Heart left ventricle (tissue), 16 donors: ENCODE results near the gene SMAGP. TPM values are rescaled to one million over a fixed set of nuclear protein-coding genes. Genes with fewer than 3 reads are reported as not detected.

Source experiments
- ATAC-seq, 4 donors: fragments of 200-7000 bp; cut with Tn5 transposase; one replicate each; pipeline ENCODE4 v1.9.1; 2020 to 2022; ENCODE audit warnings: moderate library complexity in 4 of 4, mild to moderate bottlenecking in 3 of 4, moderate number of reproducible peaks in 1 of 4
- DNase-seq, 5 donors: peaks; one replicate each; pipeline ENCODE4 v3.0.0-alpha.2; 2020
- H3K27ac ChIP-seq, 12 donors: fragments of 200-600 bp; sonication (generic) in 4 of 12; one replicate each; pipeline versions ENCODE4 v1.5.0 to v1.8.0; 2016 to 2022; ENCODE audit warnings: mild to moderate bottlenecking in 2 of 12
- H3K27me3 ChIP-seq, 9 donors: fragments of 200-600 bp; sonication (generic) in 2 of 9; one replicate each; pipeline versions ENCODE4 v1.5.1 to v1.8.0; 2016 to 2022; ENCODE audit warnings: mild to moderate bottlenecking in 3 of 9
- H3K36me3 ChIP-seq, 9 donors: fragments of 200-600 bp; sonication (generic) in 2 of 9; one replicate each; pipeline versions ENCODE4 v1.5.0 to v1.8.0; 2018 to 2022; ENCODE audit warnings: mild to moderate bottlenecking in 2 of 9
- H3K4me1 ChIP-seq, 12 donors: fragments of 200-600 bp; sonication (generic) in 4 of 12; one replicate each; pipeline versions ENCODE4 v1.5.0 to v1.8.0; 2016 to 2022; ENCODE audit warnings: mild to moderate bottlenecking in 3 of 12
- H3K4me3 ChIP-seq, 12 donors: fragments of 200-600 bp; sonication (generic) in 4 of 12; one replicate each; pipeline versions ENCODE4 v1.5.0 to v1.8.0; 2017 to 2022; ENCODE audit warnings: mild to moderate bottlenecking in 9 of 12, moderate library complexity in 4 of 12
- H3K9me3 ChIP-seq, 12 donors: fragments of 200-600 bp; sonication (generic) in 4 of 12; one replicate each; pipeline versions ENCODE4 v1.5.0 to v1.8.0; 2016 to 2022; ENCODE audit warnings: mild to moderate bottlenecking in 1 of 12
- POLR2A ChIP-seq, 2 donors: fragments of 450-650 bp; IDR thresholded peaks; one replicate each; pipeline ENCODE4 v1.6.1; 2017; ENCODE audit warnings: antibody characterized with exemption in 2 of 2, mild to moderate bottlenecking in 2 of 2, moderate library complexity in 2 of 2
- WGBS, 4 donors: extraction: QIAGEN DNeasy Blood & Tissue Kit in 2 of 4; methylation state at CpG; one replicate each; pipeline versions ENCODE4 v1.1.5 to v1.1.7; 2013 to 2018; 5-methylcytosine and 5-hydroxymethylcytosine counted together
- intact Hi-C, 10 donors: fragments of 100-400 bp; cut with DNase I; formaldehyde crosslinking; loops; one replicate each; pipeline versions ENCODE4 v1.11.1 to v1.14.2; 2022
- polyA plus RNA-seq, 2 donors: library from polyadenylated mRNA; stranded (reverse); fragments of 200-250 nt; gene quantifications; one replicate each; pipeline ENCODE4 v1.2.3, GENCODE V29; 2013
- total RNA-seq, 9 donors: library from RNA; depleted of rRNA in 2 of 9; stranded (reverse); fragments of >200 nt in 2 of 9; fragmentation: NEBNext Ultra II Directional in 3 of 9; extraction: Animal tissue kit (Norgen Biotek cat#: 25700) in 3 of 9; gene quantifications; one replicate each; pipeline versions ENCODE4 v1.1.0 to v1.2.4, GENCODE V29; 2016 to 2023
- TF ChIP-seq, protein P1 (sequence below), 12 donors: fragments of 200-600 bp; sonication (generic) in 4 of 12; IDR thresholded peaks; one replicate each; pipeline versions ENCODE4 v1.5.0 to v1.8.0; 2018 to 2022; ENCODE audit warnings: antibody characterized with exemption in 12 of 12, mild to moderate bottlenecking in 5 of 12
- donor health status: ischemic (EF 13 %, LVEDD 7.1; RV severe dilation, severe dysfunction).
- donor health status: healthy with polysubstance abuse.
- donor health status: DM: no; HTN: yes; CAD: no.
- donor health status: DM: no; HTN: no; CAD: no.
- donor health status: ischemic (EF 25% LVEDD 6.9; RV normal size, moderate dysfunction).
- donor health status: ischemic (EF 25% LVEDD 5.7; RV mildly dilated, moderate dysfunction).
- donor health status: healthy.
- donor health status: DM: yes; HTN: yes; CAD: no.
- donor health status: ischemic (EF 35%, LVEDD 5.7; RV mildly dilated, moderate dysfunction).
- donor health status: nonischemic (EF 11% LVEDD 7.7; RV severe dilation, severe dysfunction).
- donor health status: DM: yes; HTN: yes; CAD: no.
- donor health status: PGD.
- donor health status: ischemic (EF 29% LVEDD 5.4; RV normal size, mild dysfunction).
- donor health status: nonischemic (EF 23%, LVEDD 6.1; RV moderate dilation, normal function).

The SMAGP gene
- total and polyA plus RNA-seq, 11 donors, result 2.0 to 8.4 (median 3.7) TPM

DNA sequence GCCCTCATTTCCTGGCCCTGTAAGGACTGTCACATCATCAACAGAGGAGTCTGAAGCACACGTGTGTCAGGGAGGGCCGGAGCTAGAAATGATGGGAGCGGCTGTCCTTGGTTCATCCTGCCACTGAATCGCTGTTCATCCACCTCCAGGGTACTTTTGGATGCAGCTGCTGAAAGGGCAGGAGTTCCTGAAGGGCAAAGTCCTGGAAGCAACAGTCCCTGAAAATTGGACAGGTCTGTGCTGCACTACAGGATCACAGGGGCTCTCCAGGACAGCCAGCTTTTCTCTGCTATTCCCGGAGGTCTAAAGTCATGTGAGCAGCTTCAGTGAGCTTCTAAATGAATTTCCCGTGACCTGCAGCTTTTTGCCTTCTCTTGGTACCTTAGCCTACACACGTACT lies 70.1 kb downstream of the SMAGP start:
- 90 to 96% (median 91%) methylated on average over 7 of the region's 7 CpGs for WGBS, 4 donors
- no peak for TF ChIP-seq POLR2A (IDR thresholded peaks at IDR 0.05)
- TF ChIP-seq, protein P1, sequence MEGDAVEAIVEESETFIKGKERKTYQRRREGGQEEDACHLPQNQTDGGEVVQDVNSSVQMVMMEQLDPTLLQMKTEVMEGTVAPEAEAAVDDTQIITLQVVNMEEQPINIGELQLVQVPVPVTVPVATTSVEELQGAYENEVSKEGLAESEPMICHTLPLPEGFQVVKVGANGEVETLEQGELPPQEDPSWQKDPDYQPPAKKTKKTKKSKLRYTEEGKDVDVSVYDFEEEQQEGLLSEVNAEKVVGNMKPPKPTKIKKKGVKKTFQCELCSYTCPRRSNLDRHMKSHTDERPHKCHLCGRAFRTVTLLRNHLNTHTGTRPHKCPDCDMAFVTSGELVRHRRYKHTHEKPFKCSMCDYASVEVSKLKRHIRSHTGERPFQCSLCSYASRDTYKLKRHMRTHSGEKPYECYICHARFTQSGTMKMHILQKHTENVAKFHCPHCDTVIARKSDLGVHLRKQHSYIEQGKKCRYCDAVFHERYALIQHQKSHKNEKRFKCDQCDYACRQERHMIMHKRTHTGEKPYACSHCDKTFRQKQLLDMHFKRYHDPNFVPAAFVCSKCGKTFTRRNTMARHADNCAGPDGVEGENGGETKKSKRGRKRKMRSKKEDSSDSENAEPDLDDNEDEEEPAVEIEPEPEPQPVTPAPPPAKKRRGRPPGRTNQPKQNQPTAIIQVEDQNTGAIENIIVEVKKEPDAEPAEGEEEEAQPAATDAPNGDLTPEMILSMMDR (IDR thresholded peaks at IDR 0.05), result no peak
- no peak overlapping the region for H3K27ac ChIP-seq
- intact Hi-C loops, result no loop called here
- no peaks in the 10 kb centered on the region for H3K4me1 ChIP-seq
- H3K9me3 ChIP-seq, result no peaks in the 10 kb centered on the region
- ATAC-seq (no peak), DNase-seq (no peak)
- H3K27me3 ChIP-seq, result no peaks in the 10 kb centered on the region
- H3K4me3 ChIP-seq, result no peak overlapping the region
- H3K36me3 ChIP-seq, result peaks cover 0 to 40% (median 4%) of the 10 kb centered on the region in 9 donors

DNA sequence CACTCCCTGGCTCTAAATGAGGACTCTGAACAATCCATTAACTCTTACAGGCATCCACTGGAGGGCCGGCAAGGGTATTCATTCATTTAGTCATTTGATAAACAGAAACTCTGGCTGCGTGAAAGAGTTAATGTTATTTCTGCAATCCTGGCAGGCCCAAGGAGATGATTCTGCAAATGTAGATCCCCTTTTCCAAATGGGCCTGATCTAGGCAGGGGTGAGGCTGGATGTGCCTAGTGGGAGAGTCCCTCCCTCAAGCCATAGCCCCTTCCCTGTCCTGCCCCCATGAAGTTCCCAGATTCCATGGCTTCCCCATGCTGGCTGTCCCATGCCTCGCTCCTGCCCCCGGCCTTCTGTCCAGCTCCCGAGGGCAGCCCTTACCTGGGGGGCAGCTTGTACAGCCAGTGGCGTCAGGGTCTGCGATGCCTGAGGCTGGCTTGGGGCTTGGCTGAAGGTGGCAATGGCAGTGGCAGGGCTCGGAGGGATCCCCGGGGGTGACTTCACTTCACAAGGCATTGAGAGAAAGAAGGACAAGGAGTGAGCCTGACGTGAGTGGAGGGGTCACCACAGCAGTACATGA lies 70.8 kb downstream of the SMAGP start:
- WGBS, 4 donors, result 91 to 97% (median 93%) methylated on average over 10 of the region's 10 CpGs
- TF ChIP-seq, protein P1 (IDR thresholded peaks at IDR 0.05), result no peak
- TF ChIP-seq POLR2A (IDR thresholded peaks at IDR 0.05), result no peak
- H3K36me3 ChIP-seq, result peaks cover 0 to 40% (median 4%) of the 10 kb centered on the region in 9 donors

DNA sequence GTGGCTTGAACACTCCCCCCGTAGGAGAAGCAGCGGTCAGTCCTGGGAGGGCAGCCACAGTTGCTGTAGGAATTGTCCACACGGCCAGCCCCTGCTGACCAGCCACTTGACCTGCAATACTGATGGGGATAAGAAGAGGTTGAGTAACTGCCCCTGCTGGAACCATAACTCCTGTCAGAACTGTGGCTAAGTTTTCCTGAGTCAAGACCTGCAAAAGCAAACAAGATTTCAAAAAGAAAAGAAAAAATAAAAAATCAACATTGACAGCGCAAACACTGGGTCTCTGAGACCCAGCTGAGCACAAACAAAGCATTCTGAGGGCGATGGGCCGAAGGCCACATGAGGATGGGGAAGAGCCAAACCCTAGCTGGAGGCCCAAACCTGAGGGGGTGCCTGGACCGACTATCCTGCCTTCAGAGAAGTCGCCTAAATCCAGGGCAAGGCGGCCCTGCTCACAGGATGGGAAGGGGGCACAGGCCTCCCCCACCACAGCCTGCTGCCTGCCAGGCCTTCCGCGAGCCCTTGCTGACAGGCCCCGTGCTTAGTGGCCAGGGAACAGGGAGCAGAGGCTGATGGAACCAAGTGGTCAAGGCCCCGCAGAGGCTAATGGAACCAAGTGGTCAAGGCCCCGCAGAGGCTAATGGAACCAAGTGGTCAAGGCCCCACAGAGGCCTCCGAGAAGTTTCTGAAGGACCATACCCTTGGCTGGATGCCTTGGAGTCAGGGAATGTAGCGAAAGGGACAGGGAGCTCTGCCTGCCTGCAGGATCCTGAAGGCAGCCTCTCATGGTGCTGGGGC lies 71.4 kb downstream of the SMAGP start:
- TF ChIP-seq, protein P1 (IDR thresholded peaks at IDR 0.05), result no peak
- TF ChIP-seq POLR2A (IDR thresholded peaks at IDR 0.05), result no peak
- Histone ChIP-seq H3K36me3 (peaks cover 0 to 38% (median 4%) of the 10 kb centered on the region in 9 donors), H3K27ac (no peak overlapping the region), H3K27me3 (no peaks in the 10 kb centered on the region), H3K9me3 (no peaks in the 10 kb centered on the region), H3K4me3 (no peak overlapping the region), H3K4me1 (no peaks in the 10 kb centered on the region)
- intact Hi-C loops, result no loop called here
- 87 to 92% (median 88%) methylated on average over 14 to 16 of the region's 16 CpGs for WGBS, 4 donors
- no peak for DNase-seq
- ATAC-seq, result no peak

More for the DNA sequence above, 70.8 kb downstream of the SMAGP start:
- DNase-seq, result no peak
- H3K4me3 ChIP-seq, result no peak overlapping the region
- intact Hi-C loops, result no loop called here
- no peaks in the 10 kb centered on the region for H3K4me1 ChIP-seq
- H3K27me3 ChIP-seq, result no peaks in the 10 kb centered on the region
- no peak overlapping the region for H3K27ac ChIP-seq
- ATAC-seq, result peak in 1 of 4 donors; percentile 14
- H3K9me3 ChIP-seq, result no peaks in the 10 kb centered on the region

DNA sequence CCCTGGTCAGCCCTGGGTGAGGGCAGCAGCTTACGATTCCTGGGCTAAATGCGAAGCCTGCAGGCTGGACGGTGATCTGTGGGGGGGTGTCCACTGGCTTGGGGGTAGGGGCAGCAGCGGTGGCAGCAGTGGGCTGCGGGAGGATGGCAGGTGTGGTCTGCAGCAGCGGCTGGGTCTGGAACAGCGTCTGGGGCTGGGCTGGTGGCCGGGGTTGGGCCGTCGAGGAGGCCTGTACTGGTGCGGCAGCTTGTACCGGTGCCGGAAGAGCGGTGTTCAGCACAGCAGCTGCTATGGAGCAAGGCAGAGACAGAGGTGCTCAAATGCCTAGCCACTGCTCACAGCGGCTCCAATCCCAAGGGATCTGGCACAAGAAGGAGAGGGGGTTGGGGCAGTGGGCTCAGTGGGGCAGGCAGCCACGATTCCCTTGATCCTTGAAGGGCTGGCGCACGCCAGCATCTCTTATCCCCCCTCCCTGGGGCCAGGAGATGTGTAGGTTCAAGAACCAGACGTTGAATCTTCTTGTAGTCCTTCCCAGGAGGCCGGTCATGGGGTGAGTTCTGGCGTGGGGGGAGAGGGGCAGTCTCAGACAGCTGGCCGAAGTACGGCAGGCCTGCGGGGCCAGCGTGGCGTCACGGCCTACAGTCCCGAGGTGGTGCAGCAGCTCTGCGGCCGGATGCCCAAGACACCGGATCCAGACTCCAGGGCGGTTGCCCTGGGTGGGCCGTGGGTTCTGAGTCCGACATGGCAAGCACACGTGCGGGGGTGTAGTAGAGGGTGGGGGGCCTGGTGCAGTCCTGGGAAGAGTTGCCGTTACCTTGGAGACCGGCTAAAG lies 72.3 kb downstream of the SMAGP start:
- Histone ChIP-seq H3K4me3 (no peak overlapping the region), H3K27ac (no peak overlapping the region), H3K36me3 (peaks cover 0 to 34% (median 4%) of the 10 kb centered on the region in 9 donors), H3K9me3 (no peaks in the 10 kb centered on the region), H3K4me1 (no peaks in the 10 kb centered on the region), H3K27me3 (no peaks in the 10 kb centered on the region)
- ATAC-seq (peak in 1 of 4 donors; percentile 13), DNase-seq (no peak)
- no peak for TF ChIP-seq POLR2A (IDR thresholded peaks at IDR 0.05)
- TF ChIP-seq, protein P1 (IDR thresholded peaks at IDR 0.05), result no peak
- intact Hi-C loops, result no loop called here
- WGBS, 4 donors, result 91 to 95% (median 94%) methylated on average over 37 to 38 of the region's 38 CpGs
